Activated naive CD8-positive, alpha-beta T cell treated with anti-CD3 and anti-CD28 coated beads, Interleukin-2, amount 50 U/mL, for 24 hours (primary cell): Measurements from ENCODE around the gene ZNF814.
"Not testable (repeated sequence)": the region's sequence is repeated elsewhere in the genome, so short reads cannot be mapped to it uniquely, and the experiment has no call there.

ENCODE experiments used
- ATAC-seq: fragments of 150-1000 bp; cut with Tn5 transposase; one replicate; pipeline ENCODE4 v1.10.0; 2021
- DNase-seq: peaks from one replicate; pipeline ENCODE4 v3.0.0; 2021
- H3K27ac Mint-ChIP-seq: one replicate; pipeline ENCODE4 v1.8.0; 2021; ENCODE audit warnings: mild to moderate bottlenecking, mixed read lengths
- H3K27me3 Mint-ChIP-seq: one replicate; pipeline ENCODE4 v1.8.0; 2021; ENCODE audit warnings: mixed read lengths
- H3K36me3 Mint-ChIP-seq: one replicate; pipeline ENCODE4 v1.8.0; 2021; ENCODE audit warnings: low read depth, mixed read lengths
- H3K4me1 Mint-ChIP-seq: one replicate; pipeline ENCODE4 v1.8.0; 2021; ENCODE audit warnings: mixed read lengths
- H3K4me3 Mint-ChIP-seq: one replicate; pipeline ENCODE4 v1.8.0; 2021; ENCODE audit warnings: mild to moderate bottlenecking, moderate library complexity, mixed read lengths
- H3K9me3 Mint-ChIP-seq: one replicate; pipeline ENCODE4 v1.8.0; 2021; ENCODE audit warnings: mixed read lengths

The ZNF814 gene

DNA sequence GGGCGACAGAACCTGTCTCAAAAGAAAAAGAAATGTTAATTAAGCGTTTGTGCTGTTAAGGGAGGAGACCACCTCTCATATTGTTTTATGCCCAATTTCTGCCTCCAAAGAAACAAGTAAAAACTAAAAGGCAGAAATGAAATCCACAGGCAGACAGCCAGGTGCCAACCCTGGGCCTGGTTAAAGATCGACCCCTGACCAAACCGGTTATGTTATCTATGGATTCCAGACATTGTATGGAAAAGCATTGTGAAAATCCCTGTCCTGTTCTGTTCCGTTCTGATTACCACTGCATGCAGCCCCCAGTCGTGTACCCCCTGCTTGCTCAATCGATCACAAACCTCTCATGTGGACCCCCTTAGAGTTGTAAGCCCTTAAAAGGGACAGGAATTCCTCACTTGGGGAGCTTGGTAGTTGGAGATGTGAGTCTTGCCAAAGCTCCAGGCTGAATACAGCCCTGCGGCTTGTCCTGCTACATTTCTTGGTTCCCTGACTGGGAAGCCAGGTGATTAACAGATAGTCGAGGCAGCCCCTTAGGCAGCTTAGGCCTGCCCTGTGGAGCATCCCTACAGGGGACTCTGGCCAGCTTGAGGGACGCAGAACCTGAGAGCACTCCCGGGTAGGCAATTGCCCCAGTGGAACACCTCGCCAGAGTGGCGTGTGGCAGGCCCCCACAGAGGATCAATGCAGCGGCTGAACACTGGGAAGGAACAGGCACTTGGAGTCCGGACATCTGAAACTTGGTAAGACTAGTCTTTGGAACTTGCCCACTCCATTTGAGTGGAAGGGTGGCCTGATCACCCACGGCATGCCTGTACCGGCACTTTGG, 73.4 kb downstream of the ZNF814 start:
- H3K27ac Mint-ChIP-seq: peak overlapping the region; percentile 84
- H3K36me3 Mint-ChIP-seq: peaks cover 26% of the 10 kb centered on the region
- peak overlapping the region; percentile 91 for H3K4me3 Mint-ChIP-seq
- H3K4me1 Mint-ChIP-seq: peaks cover 54% of the 10 kb centered on the region
- no peaks in the 10 kb centered on the region for H3K9me3 Mint-ChIP-seq
- DNase-seq (no peak), ATAC-seq (no peak)
- H3K27me3 Mint-ChIP-seq: no peaks in the 10 kb centered on the region

DNA sequence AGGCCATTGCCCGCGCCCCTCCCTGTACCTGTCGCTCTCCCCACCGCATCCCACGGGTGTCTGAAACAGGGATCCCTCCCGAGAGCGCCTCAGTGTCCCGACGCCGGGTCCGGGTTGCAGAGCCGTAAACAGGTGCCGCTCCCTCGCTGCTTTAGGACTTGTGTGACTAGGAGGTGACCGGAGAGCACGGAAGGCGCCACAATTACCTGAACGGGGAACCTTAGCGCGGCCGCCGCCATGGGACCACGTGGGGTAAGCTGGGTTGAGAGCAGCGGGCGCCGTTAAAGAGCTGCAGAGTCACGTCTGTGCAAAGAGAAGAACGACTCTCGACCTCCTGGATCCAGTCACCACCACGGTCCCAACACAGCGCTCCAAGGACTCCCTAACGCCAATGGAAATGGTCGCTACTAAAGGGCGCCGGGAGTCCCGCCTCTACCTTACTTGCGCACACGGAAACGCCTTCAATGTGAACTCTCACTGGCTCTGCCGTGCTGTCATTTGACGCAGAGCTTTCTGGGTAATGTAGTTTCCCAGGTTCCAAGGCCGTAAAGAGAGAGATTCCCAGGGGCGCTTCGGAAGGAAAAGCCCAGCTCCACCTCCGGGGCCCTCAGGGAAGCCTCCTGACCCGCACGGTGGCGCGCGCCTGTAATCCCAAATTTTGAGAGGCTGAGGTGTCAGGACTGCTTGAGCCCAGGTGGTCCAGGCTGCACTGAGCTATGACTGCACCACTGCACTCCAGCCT, 74.2 kb downstream of the ZNF814 start, which contains the start of gene ZNF552:
TSS of gene ZNF552 (minus strand) at position 409 of the 742 bp plus-strand sequence. CDS start at position 239, 170 bp downstream.
- H3K4me1 Mint-ChIP-seq: peaks cover 52% of the 10 kb centered on the region
- H3K9me3 Mint-ChIP-seq: no peaks in the 10 kb centered on the region
- H3K4me3 Mint-ChIP-seq: peak within 1 kb of the TSS; percentile 91
- no peaks in the 10 kb centered on the region for H3K27me3 Mint-ChIP-seq
- DNase-seq (peak; percentile 73), ATAC-seq (peak; percentile 82)
- H3K36me3 Mint-ChIP-seq: peaks cover 23% of the 10 kb centered on the region
- peak within 1 kb of the TSS; percentile 84 for H3K27ac Mint-ChIP-seq

DNA sequence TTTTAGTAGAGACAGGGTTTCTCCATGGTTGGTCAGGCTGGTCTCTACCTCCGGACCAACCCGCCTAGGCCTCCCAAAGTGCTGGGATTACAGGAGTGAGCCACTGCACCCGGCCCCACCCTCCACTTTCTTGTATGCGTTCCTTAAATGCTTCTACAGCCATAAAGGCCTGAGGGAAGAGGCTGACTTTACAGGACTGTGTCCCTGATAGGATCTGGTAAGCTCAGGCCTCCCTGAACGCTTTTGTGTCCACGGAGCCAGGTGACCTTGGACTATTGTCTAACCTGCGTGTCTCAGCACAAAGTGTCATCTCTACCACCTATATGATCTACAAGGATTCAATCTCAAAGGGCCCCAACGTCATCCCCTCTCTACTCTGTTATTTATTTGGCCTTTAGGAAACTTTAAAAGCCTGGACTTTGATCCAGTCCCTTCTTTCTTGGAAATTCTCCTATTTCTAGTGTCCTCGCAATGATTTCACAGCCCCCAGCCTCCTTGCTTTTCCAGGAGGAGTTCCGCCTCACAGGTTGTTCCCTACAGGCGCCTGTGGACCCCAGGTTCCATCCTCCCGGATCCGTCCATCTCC, 74.8 kb downstream of the ZNF814 start:
- DNase-seq: no peak
- peak overlapping the region; percentile 84 for H3K27ac Mint-ChIP-seq
- H3K27me3 Mint-ChIP-seq: no peaks in the 10 kb centered on the region
- peaks cover 27% of the 10 kb centered on the region for H3K36me3 Mint-ChIP-seq
- peaks cover 50% of the 10 kb centered on the region for H3K4me1 Mint-ChIP-seq
- peak overlapping the region; percentile 91 for H3K4me3 Mint-ChIP-seq
- H3K9me3 Mint-ChIP-seq: no peaks in the 10 kb centered on the region
- ATAC-seq: no peak

DNA sequence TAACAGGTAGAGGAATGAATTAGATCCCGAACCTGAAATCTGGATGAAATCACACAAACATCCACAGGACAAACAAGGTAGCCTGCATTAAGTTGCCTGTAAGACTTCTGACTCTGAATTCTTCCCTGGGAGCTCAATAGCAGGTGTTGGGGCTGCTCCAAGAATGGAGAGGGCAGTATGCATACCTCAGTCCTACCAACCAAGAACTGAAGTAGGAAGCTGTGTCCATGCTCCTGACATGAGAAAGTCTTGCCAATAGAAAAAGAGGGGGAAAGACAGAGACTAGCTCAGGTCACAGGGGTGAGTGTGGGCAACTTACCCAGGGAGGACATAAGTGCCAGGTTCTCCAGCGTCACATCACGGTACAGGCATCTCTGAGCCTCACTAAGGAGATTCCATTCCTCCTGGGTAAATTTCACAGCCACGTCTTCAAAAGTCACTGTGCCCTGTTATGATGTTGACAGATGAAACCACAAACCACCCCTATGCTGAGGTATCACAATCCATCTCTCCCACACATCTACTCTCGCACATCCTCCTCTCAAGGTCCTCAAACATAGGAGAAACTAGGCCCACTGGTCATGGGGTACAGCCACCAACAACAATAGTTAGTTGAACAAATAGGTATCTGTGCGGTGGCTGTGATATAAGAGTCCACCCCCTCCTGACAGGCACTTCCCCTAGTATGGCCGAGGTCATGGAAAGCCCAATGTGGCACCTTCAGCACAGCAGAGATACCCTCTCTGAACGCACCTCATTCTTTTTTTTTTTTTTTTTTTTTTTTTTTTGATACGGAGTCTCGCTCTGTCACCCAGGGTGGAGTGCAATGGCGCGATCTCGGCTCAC, 75.6 kb downstream of the ZNF814 start:
- H3K4me3 Mint-ChIP-seq: peak overlapping the region; percentile 91
- peak; percentile 17 for ATAC-seq
- H3K27me3 Mint-ChIP-seq, DNase-seq, H3K9me3 Mint-ChIP-seq: not testable (repeated sequence)
- peak overlapping the region; percentile 57 for H3K27ac Mint-ChIP-seq
- H3K4me1 Mint-ChIP-seq: peaks cover 43% of the 10 kb centered on the region
- peaks cover 32% of the 10 kb centered on the region for H3K36me3 Mint-ChIP-seq

DNA sequence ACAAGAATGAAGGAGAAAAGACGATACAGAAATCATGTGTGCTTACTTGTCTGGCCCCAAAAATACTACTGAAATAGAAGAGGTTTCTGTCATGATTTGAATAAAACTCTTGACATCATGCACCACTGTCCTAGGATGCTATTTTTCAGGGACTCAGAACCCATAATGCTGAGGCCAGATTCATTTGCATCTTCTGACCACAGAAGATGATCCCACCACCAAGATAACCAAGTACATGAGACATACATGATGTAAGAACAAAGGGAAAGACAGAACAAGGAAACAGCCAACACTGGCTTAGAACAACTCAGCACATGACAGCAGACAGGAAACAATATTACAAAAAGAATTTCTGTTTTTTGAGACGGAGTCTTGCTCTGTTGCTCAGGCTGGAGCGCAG, 76.6 kb downstream of the ZNF814 start:
- Mint-ChIP-seq H3K27ac (peak overlapping the region; percentile 75), H3K9me3 (no peaks in the 10 kb centered on the region), H3K27me3 (no peaks in the 10 kb centered on the region), H3K4me1 (peaks cover 43% of the 10 kb centered on the region), H3K36me3 (peaks cover 40% of the 10 kb centered on the region), H3K4me3 (peak overlapping the region; percentile 38)
- ATAC-seq (peak; percentile 25), DNase-seq (no peak)

- Mint-ChIP-seq H3K36me3 (peaks cover 46% of the 10 kb centered on the region), H3K4me1 (peaks cover 43% of the 10 kb centered on the region)
- ATAC-seq, H3K27ac Mint-ChIP-seq, H3K27me3 Mint-ChIP-seq, H3K4me3 Mint-ChIP-seq, H3K9me3 Mint-ChIP-seq, DNase-seq: not testable (repeated sequence)
Measured at GRCh38 chr19:57810410-57811295, 78.2 kb downstream of the ZNF814 start.

- peaks cover 52% of the 10 kb centered on the region for H3K36me3 Mint-ChIP-seq
- no peak for ATAC-seq
- H3K27ac Mint-ChIP-seq: no peak overlapping the region
Measured at GRCh38 chr19:57807541-57807940, 81.3 kb downstream of the ZNF814 start.

DNA sequence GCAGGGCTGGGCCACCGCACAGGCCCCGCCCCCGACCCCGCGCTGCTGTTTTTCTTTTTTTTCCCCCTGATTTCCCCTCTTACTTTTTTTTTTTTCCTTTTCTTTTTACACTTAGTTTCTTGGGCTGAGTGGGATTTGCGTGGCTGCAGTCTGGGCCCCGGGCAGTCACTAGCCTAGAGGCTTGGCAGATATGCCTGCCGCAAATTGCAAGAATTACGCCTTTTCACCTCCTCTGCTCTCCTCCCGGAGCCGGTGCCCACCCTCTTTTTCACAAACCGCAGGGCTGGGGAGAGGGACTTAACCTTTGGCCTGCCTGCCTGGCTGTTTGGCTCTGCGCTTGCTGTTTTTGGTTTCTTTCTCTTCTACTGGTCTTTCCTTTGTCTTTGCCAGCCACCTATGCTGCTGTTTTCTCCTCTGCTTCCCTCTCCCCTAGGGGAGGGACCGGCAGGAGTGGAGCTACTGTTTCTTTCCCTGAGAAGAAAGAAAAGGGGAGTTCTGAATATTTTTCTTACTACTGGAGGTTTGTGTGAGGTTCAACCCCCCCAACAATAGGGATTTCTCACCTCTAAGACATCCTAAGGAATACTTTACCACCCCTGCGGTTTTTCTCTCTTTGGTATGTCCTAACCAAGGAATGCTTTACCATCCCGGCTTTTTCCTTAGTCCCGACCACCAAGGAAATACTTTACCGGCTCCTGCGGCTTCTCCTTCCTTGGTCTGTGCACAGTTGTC, 85.1 kb downstream of the ZNF814 start:
- Mint-ChIP-seq H3K4me3 (peak overlapping the region; percentile 73), H3K9me3 (no peaks in the 10 kb centered on the region), H3K4me1 (peaks cover 25% of the 10 kb centered on the region), H3K36me3 (peaks cover 45% of the 10 kb centered on the region), H3K27me3 (no peaks in the 10 kb centered on the region), H3K27ac (peak overlapping the region; percentile 70)
- DNase-seq: no peak
- ATAC-seq: peak; percentile 54

More at GRCh38 chr19:57807541-57807940, 81.3 kb downstream of the ZNF814 start:
- Mint-ChIP-seq H3K4me3 (no peak overlapping the region), H3K27me3 (no peaks in the 10 kb centered on the region), H3K4me1 (peaks cover 34% of the 10 kb centered on the region), H3K9me3 (no peaks in the 10 kb centered on the region)
- no peak for DNase-seq

- Mint-ChIP-seq H3K4me3 (peak overlapping the region; percentile 73), H3K27me3 (no peaks in the 10 kb centered on the region), H3K4me1 (peaks cover 25% of the 10 kb centered on the region), H3K27ac (peak overlapping the region; percentile 70), H3K9me3 (no peaks in the 10 kb centered on the region), H3K36me3 (peaks cover 43% of the 10 kb centered on the region)
- ATAC-seq (no peak), DNase-seq (no peak)
Measured at GRCh38 chr19:57803265-57803593, 85.6 kb downstream of the ZNF814 start.

DNA sequence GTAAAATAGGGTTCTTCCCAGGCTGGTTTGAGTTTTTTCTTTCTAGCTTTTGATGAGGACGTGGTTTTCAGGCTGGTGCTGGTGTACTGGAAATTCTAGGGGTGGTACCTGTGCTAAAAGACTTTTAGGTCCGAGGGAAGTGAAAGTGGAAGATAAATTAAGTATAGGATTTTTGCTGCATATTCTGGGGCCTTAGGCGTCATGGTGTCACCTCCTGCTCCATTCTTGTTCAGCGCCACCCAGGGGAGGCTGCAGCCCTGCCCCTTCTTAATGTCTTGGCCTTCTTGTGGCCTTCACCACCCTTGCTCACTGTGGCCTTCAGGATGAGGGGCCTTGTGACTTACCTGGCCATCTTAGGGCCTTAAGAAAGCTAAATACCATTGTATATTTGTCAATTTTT, 86.6 kb downstream of the ZNF814 start:
- peaks cover 37% of the 10 kb centered on the region for H3K36me3 Mint-ChIP-seq
- H3K9me3 Mint-ChIP-seq: no peaks in the 10 kb centered on the region
- no peak overlapping the region for H3K4me3 Mint-ChIP-seq
- DNase-seq (no peak), ATAC-seq (no peak)
- H3K27me3 Mint-ChIP-seq: no peaks in the 10 kb centered on the region
- peaks cover 25% of the 10 kb centered on the region for H3K4me1 Mint-ChIP-seq
- peak overlapping the region; percentile 9 for H3K27ac Mint-ChIP-seq

- Mint-ChIP-seq H3K27ac (no peak overlapping the region), H3K4me3 (no peak overlapping the region), H3K27me3 (no peaks in the 10 kb centered on the region), H3K9me3 (no peaks in the 10 kb centered on the region), H3K4me1 (peaks cover 22% of the 10 kb centered on the region), H3K36me3 (peaks cover 42% of the 10 kb centered on the region)
- no peak for DNase-seq
- no peak for ATAC-seq
Measured at GRCh38 chr19:57800696-57801095, 88.1 kb downstream of the ZNF814 start.
